Panc1 (cell line): ENCODE data around the gene PHF21A.

Source experiments
- POLR2AphosphoS5 ChIP-seq: IDR thresholded peaks from 2 replicates; pipeline ENCODE4 v1.6.1; 2012; ENCODE audit warnings: mild to moderate bottlenecking, low read depth, low read length, moderate library complexity
- SIN3A ChIP-seq: IDR thresholded peaks from 2 replicates; pipeline ENCODE4 v1.6.1; 2012; ENCODE audit warnings: low read depth, mild to moderate bottlenecking, low read length, moderate library complexity, borderline replicate concordance; ENCODE audit not compliant: insufficient read depth
- TCF7L2 ChIP-seq: IDR thresholded peaks from 2 replicates; pipeline ENCODE4 v1.6.1; 2011; ENCODE audit warnings: mild to moderate bottlenecking, low read depth, low read length, inconsistent platforms
- TF ChIP-seq, protein P1 (sequence below): fragments of 450-650 bp; IDR thresholded peaks from 2 replicates; pipeline ENCODE4 v1.5.1; 2017; ENCODE audit warnings: mild to moderate bottlenecking
- TF ChIP-seq, protein P2 (sequence below), 2 experiments: IDR thresholded peaks; 2 replicates each; pipeline ENCODE4 v1.6.1; 2011 to 2012; ENCODE audit warnings: low read depth in 2 of 2, control low read depth in 1 of 2, low read length in 1 of 2, mild to moderate bottlenecking in 1 of 2, moderate library complexity in 1 of 2; ENCODE audit not compliant: insufficient read depth in 1 of 2

DNA sequence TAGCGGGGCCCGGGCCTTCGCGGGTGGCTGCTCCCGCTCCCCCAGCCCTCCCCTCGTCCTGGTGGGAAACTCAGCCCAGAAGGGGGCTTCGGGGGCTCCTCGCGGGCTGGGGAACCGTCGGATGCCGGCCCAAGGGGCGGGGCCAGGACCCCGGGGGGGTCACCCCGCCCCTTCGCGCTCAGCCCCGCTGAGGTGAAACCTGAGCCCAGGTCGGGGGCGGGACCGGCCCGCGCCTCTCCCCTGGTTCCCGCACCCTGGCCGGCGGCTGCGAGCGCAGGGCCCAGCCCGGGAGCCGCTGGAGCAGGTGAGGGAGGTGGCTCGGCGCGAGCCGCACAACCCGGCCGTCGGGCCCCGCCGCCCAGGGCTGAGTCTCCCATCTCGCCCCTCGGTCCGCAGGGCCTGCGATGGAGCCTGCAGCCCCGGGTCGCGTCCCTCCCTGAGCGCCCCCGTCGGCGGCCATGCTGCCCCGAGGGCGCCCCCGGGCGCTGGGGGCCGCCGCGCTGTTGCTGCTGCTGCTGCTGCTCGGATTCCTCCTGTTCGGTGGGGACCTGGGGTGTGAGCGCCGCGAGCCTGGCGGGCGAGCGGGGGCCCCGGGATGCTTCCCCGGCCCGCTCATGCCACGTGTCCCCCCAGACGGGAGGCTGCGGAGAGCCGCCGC is 198.7 kb downstream of the PHF21A start, which contains the start of gene LARGE2:
- TF ChIP-seq SIN3A (no peak), POLR2AphosphoS5 (no peak), TCF7L2 (no peak)
- TF ChIP-seq, protein P1, sequence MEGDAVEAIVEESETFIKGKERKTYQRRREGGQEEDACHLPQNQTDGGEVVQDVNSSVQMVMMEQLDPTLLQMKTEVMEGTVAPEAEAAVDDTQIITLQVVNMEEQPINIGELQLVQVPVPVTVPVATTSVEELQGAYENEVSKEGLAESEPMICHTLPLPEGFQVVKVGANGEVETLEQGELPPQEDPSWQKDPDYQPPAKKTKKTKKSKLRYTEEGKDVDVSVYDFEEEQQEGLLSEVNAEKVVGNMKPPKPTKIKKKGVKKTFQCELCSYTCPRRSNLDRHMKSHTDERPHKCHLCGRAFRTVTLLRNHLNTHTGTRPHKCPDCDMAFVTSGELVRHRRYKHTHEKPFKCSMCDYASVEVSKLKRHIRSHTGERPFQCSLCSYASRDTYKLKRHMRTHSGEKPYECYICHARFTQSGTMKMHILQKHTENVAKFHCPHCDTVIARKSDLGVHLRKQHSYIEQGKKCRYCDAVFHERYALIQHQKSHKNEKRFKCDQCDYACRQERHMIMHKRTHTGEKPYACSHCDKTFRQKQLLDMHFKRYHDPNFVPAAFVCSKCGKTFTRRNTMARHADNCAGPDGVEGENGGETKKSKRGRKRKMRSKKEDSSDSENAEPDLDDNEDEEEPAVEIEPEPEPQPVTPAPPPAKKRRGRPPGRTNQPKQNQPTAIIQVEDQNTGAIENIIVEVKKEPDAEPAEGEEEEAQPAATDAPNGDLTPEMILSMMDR = no peak
- TF ChIP-seq, protein P2, sequence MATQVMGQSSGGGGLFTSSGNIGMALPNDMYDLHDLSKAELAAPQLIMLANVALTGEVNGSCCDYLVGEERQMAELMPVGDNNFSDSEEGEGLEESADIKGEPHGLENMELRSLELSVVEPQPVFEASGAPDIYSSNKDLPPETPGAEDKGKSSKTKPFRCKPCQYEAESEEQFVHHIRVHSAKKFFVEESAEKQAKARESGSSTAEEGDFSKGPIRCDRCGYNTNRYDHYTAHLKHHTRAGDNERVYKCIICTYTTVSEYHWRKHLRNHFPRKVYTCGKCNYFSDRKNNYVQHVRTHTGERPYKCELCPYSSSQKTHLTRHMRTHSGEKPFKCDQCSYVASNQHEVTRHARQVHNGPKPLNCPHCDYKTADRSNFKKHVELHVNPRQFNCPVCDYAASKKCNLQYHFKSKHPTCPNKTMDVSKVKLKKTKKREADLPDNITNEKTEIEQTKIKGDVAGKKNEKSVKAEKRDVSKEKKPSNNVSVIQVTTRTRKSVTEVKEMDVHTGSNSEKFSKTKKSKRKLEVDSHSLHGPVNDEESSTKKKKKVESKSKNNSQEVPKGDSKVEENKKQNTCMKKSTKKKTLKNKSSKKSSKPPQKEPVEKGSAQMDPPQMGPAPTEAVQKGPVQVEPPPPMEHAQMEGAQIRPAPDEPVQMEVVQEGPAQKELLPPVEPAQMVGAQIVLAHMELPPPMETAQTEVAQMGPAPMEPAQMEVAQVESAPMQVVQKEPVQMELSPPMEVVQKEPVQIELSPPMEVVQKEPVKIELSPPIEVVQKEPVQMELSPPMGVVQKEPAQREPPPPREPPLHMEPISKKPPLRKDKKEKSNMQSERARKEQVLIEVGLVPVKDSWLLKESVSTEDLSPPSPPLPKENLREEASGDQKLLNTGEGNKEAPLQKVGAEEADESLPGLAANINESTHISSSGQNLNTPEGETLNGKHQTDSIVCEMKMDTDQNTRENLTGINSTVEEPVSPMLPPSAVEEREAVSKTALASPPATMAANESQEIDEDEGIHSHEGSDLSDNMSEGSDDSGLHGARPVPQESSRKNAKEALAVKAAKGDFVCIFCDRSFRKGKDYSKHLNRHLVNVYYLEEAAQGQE (IDR thresholded peaks at IDR 0.05; ENCODE audit: insufficient read depth in 1 of 2, low read depth in 2 of 2, low read length in 1 of 2) = no peak
